ENCODE results near the gene TXNRD1.
"Not testable (repeated sequence)": the region's sequence is repeated elsewhere in the genome, so short reads cannot be mapped to it uniquely, and the experiment has no call there.

TXNRD1 gene

DNA sequence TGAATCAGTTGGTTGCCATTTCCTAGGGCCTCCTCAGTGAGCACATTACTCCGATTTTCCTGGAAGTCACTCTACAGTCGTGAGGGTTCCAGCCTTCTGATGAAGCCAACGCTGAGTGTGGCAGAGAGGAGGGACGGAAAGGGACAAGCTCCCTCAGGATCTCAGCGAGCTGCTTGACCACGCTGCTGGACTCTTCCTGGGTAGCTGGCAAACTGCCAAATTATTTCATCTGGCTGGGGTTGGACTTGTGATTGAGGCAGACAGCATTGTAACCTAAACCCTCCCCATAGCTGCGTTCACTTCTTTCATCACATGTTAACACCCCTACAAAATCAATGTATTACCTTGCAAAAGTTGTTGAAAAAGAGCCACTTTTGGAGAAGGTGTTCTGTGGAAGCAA lies 171.6 kb downstream of the TXNRD1 start:
- peaks cover 6% of the 10 kb centered on the region for H3K9me3 Mint-ChIP-seq
- H3K4me3 Mint-ChIP-seq: no peak overlapping the region
- TF ChIP-seq, protein P1, sequence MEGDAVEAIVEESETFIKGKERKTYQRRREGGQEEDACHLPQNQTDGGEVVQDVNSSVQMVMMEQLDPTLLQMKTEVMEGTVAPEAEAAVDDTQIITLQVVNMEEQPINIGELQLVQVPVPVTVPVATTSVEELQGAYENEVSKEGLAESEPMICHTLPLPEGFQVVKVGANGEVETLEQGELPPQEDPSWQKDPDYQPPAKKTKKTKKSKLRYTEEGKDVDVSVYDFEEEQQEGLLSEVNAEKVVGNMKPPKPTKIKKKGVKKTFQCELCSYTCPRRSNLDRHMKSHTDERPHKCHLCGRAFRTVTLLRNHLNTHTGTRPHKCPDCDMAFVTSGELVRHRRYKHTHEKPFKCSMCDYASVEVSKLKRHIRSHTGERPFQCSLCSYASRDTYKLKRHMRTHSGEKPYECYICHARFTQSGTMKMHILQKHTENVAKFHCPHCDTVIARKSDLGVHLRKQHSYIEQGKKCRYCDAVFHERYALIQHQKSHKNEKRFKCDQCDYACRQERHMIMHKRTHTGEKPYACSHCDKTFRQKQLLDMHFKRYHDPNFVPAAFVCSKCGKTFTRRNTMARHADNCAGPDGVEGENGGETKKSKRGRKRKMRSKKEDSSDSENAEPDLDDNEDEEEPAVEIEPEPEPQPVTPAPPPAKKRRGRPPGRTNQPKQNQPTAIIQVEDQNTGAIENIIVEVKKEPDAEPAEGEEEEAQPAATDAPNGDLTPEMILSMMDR (IDR thresholded peaks at IDR 0.05; ENCODE audit: unreplicated experiment in 3 of 3): no peak
- H3K27ac Mint-ChIP-seq: no peak overlapping the region
- no peaks in the 10 kb centered on the region for H3K27me3 Mint-ChIP-seq (ENCODE audit: low read depth)
- peaks cover 4% of the 10 kb centered on the region for H3K4me1 Mint-ChIP-seq
- no peaks in the 10 kb centered on the region for H3K36me3 Mint-ChIP-seq (ENCODE audit: low read depth)

DNA sequence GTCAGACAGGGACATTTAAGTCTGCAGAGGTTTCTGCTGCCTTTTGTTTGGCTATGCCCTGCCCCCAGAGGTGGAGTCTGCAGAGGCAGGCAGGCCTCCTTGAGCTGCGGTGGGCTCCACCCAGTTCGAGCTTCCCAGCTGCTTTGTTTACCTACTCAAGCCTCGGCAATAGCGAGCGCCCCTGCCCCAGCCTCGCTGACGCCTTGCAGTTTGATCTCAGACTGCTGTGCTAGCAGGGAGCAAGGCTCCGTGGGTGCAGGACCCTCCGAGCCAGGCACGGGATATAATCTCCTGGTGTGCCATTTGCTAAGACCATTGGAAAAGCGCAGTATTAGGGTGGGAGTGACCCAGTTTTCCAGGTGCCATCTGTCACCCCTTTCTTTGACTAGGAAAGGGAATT lies 178.5 kb downstream of the TXNRD1 start:
- H3K4me1 Mint-ChIP-seq: not testable (repeated sequence)

More for the DNA sequence above, 178.5 kb downstream of the TXNRD1 start:
- not testable (repeated sequence) for H3K27me3 Mint-ChIP-seq (ENCODE audit: low read depth); H3K27ac Mint-ChIP-seq; H3K36me3 Mint-ChIP-seq (ENCODE audit: low read depth); H3K4me3 Mint-ChIP-seq
- peaks cover 17% of the 10 kb centered on the region for H3K9me3 Mint-ChIP-seq
